ENCODE results near the gene TGFBI.
A peak's percentile ranks its signal among the peaks of the same experiment; 100 is the strongest.

The TGFBI gene

DNA sequence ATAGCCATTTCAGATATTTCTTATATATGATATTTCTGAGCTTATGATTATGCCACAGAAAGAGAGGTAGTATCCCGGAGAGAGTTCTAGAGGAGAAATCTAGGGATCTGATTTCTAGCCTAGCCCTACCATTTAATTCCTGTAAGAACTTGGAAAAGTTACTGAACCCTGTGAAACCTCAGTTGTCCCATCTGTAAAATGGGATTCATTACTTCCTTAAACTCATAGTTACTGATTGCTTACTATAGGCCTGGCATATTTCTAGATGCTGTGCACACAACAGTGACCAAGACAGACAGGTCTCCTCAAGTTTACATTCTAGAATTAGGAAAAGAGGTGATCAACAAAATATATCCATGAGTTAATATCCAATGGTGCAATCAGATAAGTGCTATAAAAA, 73.1 kb downstream of the TGFBI start:
- DNase-seq (ENCODE audit: extremely low read depth, insufficient read length): no peak
- Histone ChIP-seq H3K36me3 (ENCODE audit: control insufficient read depth, insufficient read depth, low read length) (no peaks in the 10 kb centered on the region), H3K4me3 (replicated peaks; ENCODE audit: low read depth, low read length) (no peak overlapping the region), H3K27me3 (replicated peaks; ENCODE audit: control insufficient read depth, insufficient read depth, low read length) (no peaks in the 10 kb centered on the region)
- TF ChIP-seq, protein P1, sequence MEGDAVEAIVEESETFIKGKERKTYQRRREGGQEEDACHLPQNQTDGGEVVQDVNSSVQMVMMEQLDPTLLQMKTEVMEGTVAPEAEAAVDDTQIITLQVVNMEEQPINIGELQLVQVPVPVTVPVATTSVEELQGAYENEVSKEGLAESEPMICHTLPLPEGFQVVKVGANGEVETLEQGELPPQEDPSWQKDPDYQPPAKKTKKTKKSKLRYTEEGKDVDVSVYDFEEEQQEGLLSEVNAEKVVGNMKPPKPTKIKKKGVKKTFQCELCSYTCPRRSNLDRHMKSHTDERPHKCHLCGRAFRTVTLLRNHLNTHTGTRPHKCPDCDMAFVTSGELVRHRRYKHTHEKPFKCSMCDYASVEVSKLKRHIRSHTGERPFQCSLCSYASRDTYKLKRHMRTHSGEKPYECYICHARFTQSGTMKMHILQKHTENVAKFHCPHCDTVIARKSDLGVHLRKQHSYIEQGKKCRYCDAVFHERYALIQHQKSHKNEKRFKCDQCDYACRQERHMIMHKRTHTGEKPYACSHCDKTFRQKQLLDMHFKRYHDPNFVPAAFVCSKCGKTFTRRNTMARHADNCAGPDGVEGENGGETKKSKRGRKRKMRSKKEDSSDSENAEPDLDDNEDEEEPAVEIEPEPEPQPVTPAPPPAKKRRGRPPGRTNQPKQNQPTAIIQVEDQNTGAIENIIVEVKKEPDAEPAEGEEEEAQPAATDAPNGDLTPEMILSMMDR (IDR thresholded peaks at IDR 0.05; ENCODE audit: insufficient read depth, low read length, poor library complexity, severe bottlenecking): no peak

DNA sequence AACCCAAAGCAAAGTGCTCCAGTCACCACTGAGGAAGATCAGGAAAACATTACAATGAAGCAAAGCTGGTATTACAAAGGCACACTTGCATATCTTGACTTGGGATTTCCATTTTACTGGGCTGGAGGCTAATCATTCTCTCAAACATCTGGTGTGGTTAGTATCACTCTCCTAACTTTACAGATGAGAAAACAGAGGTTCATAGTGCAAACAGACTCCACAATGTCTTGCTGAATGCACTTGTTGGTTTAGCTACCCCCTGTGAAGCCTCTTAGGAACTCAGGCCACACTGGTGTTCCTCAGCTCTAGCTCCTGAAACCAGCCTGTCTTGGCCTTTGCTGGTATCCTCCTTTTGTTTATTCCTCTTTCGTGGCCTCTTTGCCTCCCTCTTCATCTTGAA, 74.3 kb downstream of the TGFBI start:
- H3K4me3 ChIP-seq (replicated peaks; ENCODE audit: low read depth, low read length): no peak overlapping the region
- H3K36me3 ChIP-seq (ENCODE audit: control insufficient read depth, insufficient read depth, low read length): no peaks in the 10 kb centered on the region
- TF ChIP-seq, protein P1 (IDR thresholded peaks at IDR 0.05; ENCODE audit: insufficient read depth, low read length, poor library complexity, severe bottlenecking): no peak
- H3K27me3 ChIP-seq (replicated peaks; ENCODE audit: control insufficient read depth, insufficient read depth, low read length): no peaks in the 10 kb centered on the region
- DNase-seq (ENCODE audit: extremely low read depth, insufficient read length): no peak

DNA sequence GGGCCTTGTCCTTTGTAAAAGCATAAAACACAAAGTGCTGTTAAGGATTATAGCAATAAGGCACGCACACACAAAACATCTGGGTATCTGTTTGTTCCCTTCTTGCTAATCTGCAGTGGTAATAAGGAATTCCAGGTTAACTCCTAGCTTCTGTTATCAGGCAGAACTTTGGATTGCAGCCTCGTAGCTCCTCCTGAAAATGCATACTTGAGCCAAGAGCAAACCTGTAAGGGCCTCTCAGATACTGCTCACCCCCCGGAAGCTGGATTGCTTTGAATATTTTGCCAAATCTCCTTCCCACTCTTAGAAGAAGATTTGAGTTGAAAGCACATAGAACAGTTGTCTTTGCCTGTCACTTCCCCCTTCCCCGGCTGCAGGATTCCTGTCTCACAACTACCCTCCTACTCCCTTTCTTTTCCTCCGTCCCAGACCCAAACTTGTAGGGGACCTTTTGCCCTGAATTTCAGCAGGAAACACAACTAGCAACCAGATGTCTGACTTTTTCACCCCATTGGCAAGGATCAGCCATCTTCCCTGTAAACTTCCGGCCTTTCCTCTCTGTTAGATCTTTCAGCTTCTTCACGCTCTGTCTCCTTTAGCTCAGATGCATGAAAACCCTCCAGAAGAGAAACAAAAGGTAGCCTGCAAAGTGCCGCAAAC, 75.6 kb downstream of the TGFBI start:
- no peak for DNase-seq (ENCODE audit: extremely low read depth, insufficient read length)
- TF ChIP-seq, protein P1 (IDR thresholded peaks at IDR 0.05; ENCODE audit: insufficient read depth, low read length, poor library complexity, severe bottlenecking): no peak
- no peaks in the 10 kb centered on the region for H3K36me3 ChIP-seq (ENCODE audit: control insufficient read depth, insufficient read depth, low read length)
- H3K27me3 ChIP-seq (replicated peaks; ENCODE audit: control insufficient read depth, insufficient read depth, low read length): no peaks in the 10 kb centered on the region
- H3K4me3 ChIP-seq (replicated peaks; ENCODE audit: low read depth, low read length): no peak overlapping the region

DNA sequence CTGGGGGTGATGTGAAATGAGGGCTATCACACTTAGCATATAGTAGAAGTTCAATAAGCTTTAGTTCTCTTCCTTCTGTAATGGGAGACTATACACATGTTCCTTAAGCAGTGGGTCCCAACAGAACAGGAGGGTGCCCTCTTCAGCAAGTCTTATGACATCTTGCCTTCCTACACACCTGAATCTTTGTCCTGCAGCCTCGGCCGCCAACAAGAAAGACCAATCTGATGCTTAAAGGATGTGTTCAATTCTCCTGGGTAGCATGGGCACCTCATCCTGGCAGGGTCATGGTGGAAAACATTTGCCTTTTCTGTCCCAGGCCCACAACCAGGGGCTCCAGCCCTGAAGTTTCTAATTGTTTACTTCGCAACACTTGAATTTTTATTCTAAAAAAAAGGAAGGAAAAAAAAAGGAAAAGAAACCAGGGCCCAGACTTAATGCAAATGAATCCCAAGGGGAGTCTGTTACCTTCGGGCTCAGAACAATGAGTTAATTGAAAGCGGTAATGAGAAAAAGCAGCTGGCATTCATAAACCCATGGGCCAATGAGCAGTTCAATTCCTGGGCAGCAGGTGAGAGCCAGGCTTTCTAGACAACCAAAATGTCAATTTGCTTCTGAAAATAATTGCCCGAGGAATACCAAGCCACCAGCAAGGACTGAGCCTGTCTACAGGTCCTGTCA, 77.7 kb downstream of the TGFBI start:
- DNase-seq (ENCODE audit: extremely low read depth, insufficient read length): no peak
- Histone ChIP-seq H3K4me3 (replicated peaks; ENCODE audit: low read depth, low read length) (no peak overlapping the region), H3K27me3 (replicated peaks; ENCODE audit: control insufficient read depth, insufficient read depth, low read length) (no peaks in the 10 kb centered on the region), H3K36me3 (ENCODE audit: control insufficient read depth, insufficient read depth, low read length) (no peaks in the 10 kb centered on the region)
- TF ChIP-seq, protein P1 (IDR thresholded peaks at IDR 0.05; ENCODE audit: insufficient read depth, low read length, poor library complexity, severe bottlenecking): no peak

DNA sequence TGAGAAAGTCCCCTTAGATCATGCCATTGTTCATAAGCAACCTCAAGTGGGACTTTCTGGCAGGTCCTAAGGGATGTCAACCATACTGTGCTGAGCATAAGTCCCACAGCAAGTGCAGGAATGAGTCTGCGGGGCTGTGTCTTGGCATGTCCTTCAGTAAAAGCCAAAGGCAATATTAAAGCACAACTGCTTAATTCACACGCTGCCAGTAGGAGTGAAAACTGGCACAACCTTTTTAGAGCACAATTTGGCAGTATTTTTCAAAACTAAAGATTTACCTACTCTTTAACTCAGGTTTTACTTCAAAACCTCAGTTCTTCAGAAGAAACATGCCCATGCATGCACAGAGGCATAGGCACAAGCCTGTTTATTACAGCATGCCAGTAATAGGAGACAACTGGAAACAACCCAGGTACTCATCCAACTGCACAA, 79.4 kb downstream of the TGFBI start:
- no peak overlapping the region for H3K4me3 ChIP-seq (replicated peaks; ENCODE audit: low read depth, low read length)
- H3K36me3 ChIP-seq (ENCODE audit: control insufficient read depth, insufficient read depth, low read length): no peaks in the 10 kb centered on the region
- DNase-seq (ENCODE audit: extremely low read depth, insufficient read length): peak; percentile 12
- TF ChIP-seq, protein P1 (IDR thresholded peaks at IDR 0.05; ENCODE audit: insufficient read depth, low read length, poor library complexity, severe bottlenecking): no peak
- H3K27me3 ChIP-seq (replicated peaks; ENCODE audit: control insufficient read depth, insufficient read depth, low read length): no peaks in the 10 kb centered on the region

Data from GM06990 (cell line).